ENCODE measurements around the gene TMOD1. TPM values are rescaled to one million over a fixed set of nuclear protein-coding genes. Genes with fewer than 3 reads are reported as not detected.

TMOD1 gene
- total and polyA plus RNA-seq, 2 donors (not counting 1 experiment from before 2014, with no cell fraction given): 0.98 to 4.0 TPM

DNA sequence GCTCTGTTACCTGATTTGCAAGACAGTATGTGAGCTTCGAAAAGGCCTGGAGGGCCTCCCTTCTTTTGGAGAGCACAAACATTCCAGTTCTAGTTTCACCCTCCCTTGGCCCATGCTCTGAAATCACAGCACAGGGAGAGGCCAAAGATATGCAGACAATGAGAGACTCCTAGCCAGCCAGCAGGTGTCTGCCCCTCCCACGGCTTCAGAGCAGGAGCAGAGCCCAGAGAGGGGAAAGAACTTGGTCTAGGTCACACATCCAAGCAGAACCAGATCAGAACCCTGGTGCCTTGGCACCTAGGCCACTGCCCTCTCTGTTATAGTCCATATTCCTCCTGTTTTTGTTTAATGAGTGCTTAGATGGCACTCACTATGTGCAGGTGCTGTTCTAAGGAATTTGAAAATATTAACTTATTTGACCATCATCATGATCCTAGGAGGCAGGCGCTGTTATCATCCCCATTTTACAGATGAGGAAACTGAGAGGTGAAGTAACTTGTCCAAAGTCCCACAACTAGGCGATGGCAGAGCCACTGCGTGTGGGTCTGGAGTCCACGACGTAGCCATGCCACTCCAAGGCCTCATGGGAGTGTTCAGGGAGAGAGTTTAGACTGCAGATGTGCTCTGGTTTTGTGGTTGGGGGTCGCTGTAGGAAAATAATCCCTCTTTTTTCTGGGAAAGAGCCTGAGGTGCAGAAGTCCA lies 27.2 kb downstream of the TMOD1 start:
- Histone ChIP-seq H3K4me3 (replicated peaks in 1 of 4; ENCODE audit: control extremely low read depth in 1 of 4, insufficient read depth in 1 of 4, low read depth in 3 of 4, low read length in 4 of 4) (no peak overlapping the region), H3K4me2 (ENCODE audit: extremely low read depth, insufficient read depth, low read length) (no peak overlapping the region), H2AFZ (ENCODE audit: low read length) (no peak overlapping the region), H3K4me1 (ENCODE audit: control insufficient read depth, extremely low read depth, insufficient read depth, low read length) (no peaks in the 10 kb centered on the region), H3K9ac (ENCODE audit: insufficient read depth, low read length) (no peak overlapping the region), H3K9me3 (ENCODE audit: control insufficient read depth, insufficient read depth, low read depth, low read length) (no peaks in the 10 kb centered on the region), H3K27ac (ENCODE audit: insufficient read depth, low read length) (no peak overlapping the region), H3K79me2 (ENCODE audit: control insufficient read depth, insufficient read depth, low read length) (no peaks in the 10 kb centered on the region), H4K20me1 (ENCODE audit: control insufficient read depth, extremely low read depth, insufficient read depth, low read length) (no peaks in the 10 kb centered on the region), H3K27me3 (ENCODE audit: control insufficient read depth, insufficient read depth, low read length) (no peaks in the 10 kb centered on the region), H3K36me3 (ENCODE audit: control insufficient read depth, insufficient read depth, low read length) (no peaks in the 10 kb centered on the region)
- no peak for TF ChIP-seq EZH2 (IDR thresholded peaks at IDR 0.05; ENCODE audit: low read length, missing control alignments)
- TF ChIP-seq CTCF (conservative IDR thresholded peaks at IDR 0.05 in 1 of 2, IDR thresholded peaks at IDR 0.05 in 1 of 2; ENCODE audit: low read depth in 1 of 2, low read length in 2 of 2): no peak
- DNase-seq (ENCODE audit: low read depth in 2 of 2): no peak

- Histone ChIP-seq H3K9ac (ENCODE audit: insufficient read depth, low read length) (no peak overlapping the region), H3K4me3 (replicated peaks in 1 of 4; ENCODE audit: control extremely low read depth in 1 of 4, insufficient read depth in 1 of 4, low read depth in 3 of 4, low read length in 4 of 4) (no peak overlapping the region), H2AFZ (ENCODE audit: low read length) (no peak overlapping the region), H3K9me3 (ENCODE audit: control insufficient read depth, insufficient read depth, low read depth, low read length) (no peaks in the 10 kb centered on the region), H3K27ac (ENCODE audit: insufficient read depth, low read length) (no peak overlapping the region), H3K4me2 (ENCODE audit: extremely low read depth, insufficient read depth, low read length) (no peak overlapping the region), H3K4me1 (ENCODE audit: control insufficient read depth, extremely low read depth, insufficient read depth, low read length) (no peaks in the 10 kb centered on the region), H3K36me3 (ENCODE audit: control insufficient read depth, insufficient read depth, low read length) (no peaks in the 10 kb centered on the region), H3K27me3 (ENCODE audit: control insufficient read depth, insufficient read depth, low read length) (no peaks in the 10 kb centered on the region), H4K20me1 (ENCODE audit: control insufficient read depth, extremely low read depth, insufficient read depth, low read length) (no peaks in the 10 kb centered on the region), H3K79me2 (ENCODE audit: control insufficient read depth, insufficient read depth, low read length) (no peaks in the 10 kb centered on the region)
- no peak for TF ChIP-seq EZH2 (IDR thresholded peaks at IDR 0.05; ENCODE audit: low read length, missing control alignments)
- no peak for TF ChIP-seq CTCF (conservative IDR thresholded peaks at IDR 0.05 in 1 of 2, IDR thresholded peaks at IDR 0.05 in 1 of 2; ENCODE audit: low read depth in 1 of 2, low read length in 2 of 2)
- DNase-seq (ENCODE audit: low read depth in 2 of 2): peak in 1 of 2 donors; percentile 5
Observed at GRCh38 chr9:97529363-97530076, 28.1 kb downstream of the TMOD1 start.

GRCh38 chr9:97531888-97532376 lies 30.5 kb downstream of the TMOD1 start:
- no peaks in the 10 kb centered on the region for H3K4me1 ChIP-seq (ENCODE audit: control insufficient read depth, extremely low read depth, insufficient read depth, low read length)
- no peak overlapping the region for H3K4me3 ChIP-seq (replicated peaks in 1 of 4; ENCODE audit: control extremely low read depth in 1 of 4, insufficient read depth in 1 of 4, low read depth in 3 of 4, low read length in 4 of 4)
- H3K9me3 ChIP-seq (ENCODE audit: control insufficient read depth, insufficient read depth, low read depth, low read length): no peaks in the 10 kb centered on the region
- no peak overlapping the region for H3K27ac ChIP-seq (ENCODE audit: insufficient read depth, low read length)
- TF ChIP-seq CTCF (conservative IDR thresholded peaks at IDR 0.05 in 1 of 2, IDR thresholded peaks at IDR 0.05 in 1 of 2; ENCODE audit: low read depth in 1 of 2, low read length in 2 of 2) (no peak), EZH2 (IDR thresholded peaks at IDR 0.05; ENCODE audit: low read length, missing control alignments) (no peak)
- no peak for DNase-seq (ENCODE audit: low read depth in 2 of 2)
- no peaks in the 10 kb centered on the region for H3K27me3 ChIP-seq (ENCODE audit: control insufficient read depth, insufficient read depth, low read length)
- H3K36me3 ChIP-seq (ENCODE audit: control insufficient read depth, insufficient read depth, low read length): no peaks in the 10 kb centered on the region
- H3K79me2 ChIP-seq (ENCODE audit: control insufficient read depth, insufficient read depth, low read length): no peaks in the 10 kb centered on the region
- H4K20me1 ChIP-seq (ENCODE audit: control insufficient read depth, extremely low read depth, insufficient read depth, low read length): no peaks in the 10 kb centered on the region
- peak overlapping the region; percentile 29 for H3K4me2 ChIP-seq (ENCODE audit: extremely low read depth, insufficient read depth, low read length)
- no peak overlapping the region for H3K9ac ChIP-seq (ENCODE audit: insufficient read depth, low read length)
- no peak overlapping the region for H2AFZ ChIP-seq (ENCODE audit: low read length)

Measured in fibroblast of lung (primary cell).